Measurements from ENCODE around the gene CD52. TPM values are rescaled to one million over a fixed set of nuclear protein-coding genes. Genes with fewer than 3 reads are reported as not detected.

CD52 gene
- total and polyA plus RNA-seq, 2 experiments from 2014 or later, result 7.3 TPM; not detected in 1

DNA sequence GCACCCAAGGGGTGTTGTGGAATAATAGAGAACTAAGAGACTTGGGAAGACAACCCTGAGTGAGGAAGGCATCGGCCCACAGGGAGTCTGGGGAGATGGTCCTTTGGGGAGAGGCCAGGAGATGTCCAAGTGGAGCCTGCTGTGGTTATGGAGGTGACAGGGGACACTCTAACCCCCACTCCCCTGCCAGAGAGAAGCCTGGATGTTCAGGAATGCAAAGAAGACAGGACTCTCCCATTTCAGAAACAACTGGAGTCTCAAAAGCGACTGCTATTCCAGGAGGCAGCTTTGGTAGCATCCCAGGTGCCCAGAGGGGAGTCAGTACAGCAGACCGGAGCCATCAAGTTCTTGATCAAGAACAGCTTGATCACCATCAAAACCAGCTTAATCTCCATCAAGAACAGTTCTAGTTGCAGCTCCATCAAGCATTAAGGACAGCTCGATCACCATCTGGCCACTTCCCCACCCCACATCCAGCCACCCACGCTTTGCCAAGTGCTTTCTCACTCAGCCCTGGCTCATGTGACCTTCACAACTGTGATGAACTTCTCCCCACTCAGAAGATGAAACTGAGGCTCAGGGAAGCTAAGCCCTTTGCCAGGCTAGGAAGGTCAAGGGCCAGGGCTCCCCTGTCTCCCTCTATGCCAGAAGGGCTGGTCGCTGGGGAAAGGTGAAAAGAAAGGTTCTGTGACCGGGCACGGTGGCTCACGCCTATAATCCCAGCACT, 743 bp downstream of the CD52 start:
- H3K4me1 Mint-ChIP-seq, result peaks cover 32% of the 10 kb centered on the region
- Histone ChIP-seq H3K27ac (ENCODE audit: low read depth) (peak overlapping the region; percentile 74), H3K4me1 (ENCODE audit: insufficient read depth) (peaks cover 29% of the 10 kb centered on the region), H3K27me3 (ENCODE audit: insufficient read depth) (no peaks in the 10 kb centered on the region), H3K36me3 (ENCODE audit: insufficient read depth) (no peaks in the 10 kb centered on the region), H4K20me1 (replicated peaks; ENCODE audit: insufficient read depth) (no peaks in the 10 kb centered on the region), H3K79me2 (replicated peaks; ENCODE audit: insufficient read depth) (no peaks in the 10 kb centered on the region), H3K9me2 (ENCODE audit: insufficient read depth) (no peaks in the 10 kb centered on the region), H2AFZ (no peak overlapping the region), H3K4me2 (peak overlapping the region; percentile 68), H3K4me3 (no peak overlapping the region), H3F3A (replicated peaks; ENCODE audit: low read depth) (peaks cover 9% of the 10 kb centered on the region; the same call in 1 of the 2 replicates)
- H3K9me3 Mint-ChIP-seq, result no peaks in the 10 kb centered on the region; the same call in 2 of the 3 replicates
- no peak for ATAC-seq
- TF ChIP-seq ZNF114 (CRISPR knock-in tag; IDR thresholded peaks at IDR 0.05) (no peak), POLR2AphosphoS5 (IDR thresholded peaks at IDR 0.05; ENCODE audit: low read depth) (no peak), JUNB (IDR thresholded peaks at IDR 0.05; ENCODE audit: unreplicated experiment) (no peak), NANOG (IDR thresholded peaks at IDR 0.05; ENCODE audit: borderline replicate concordance) (no peak), EZH2phosphoT487 (IDR thresholded peaks at IDR 0.05; ENCODE audit: unreplicated experiment) (no peak), STAT1 (IDR thresholded peaks at IDR 0.05; ENCODE audit: unreplicated experiment) (no peak), EZH2 (IDR thresholded peaks at IDR 0.05; ENCODE audit: low read depth, unreplicated experiment) (no peak), ZNF331 (CRISPR knock-in tag; IDR thresholded peaks at IDR 0.05; ENCODE audit: low read depth) (no peak)
- TF ChIP-seq, protein P1, sequence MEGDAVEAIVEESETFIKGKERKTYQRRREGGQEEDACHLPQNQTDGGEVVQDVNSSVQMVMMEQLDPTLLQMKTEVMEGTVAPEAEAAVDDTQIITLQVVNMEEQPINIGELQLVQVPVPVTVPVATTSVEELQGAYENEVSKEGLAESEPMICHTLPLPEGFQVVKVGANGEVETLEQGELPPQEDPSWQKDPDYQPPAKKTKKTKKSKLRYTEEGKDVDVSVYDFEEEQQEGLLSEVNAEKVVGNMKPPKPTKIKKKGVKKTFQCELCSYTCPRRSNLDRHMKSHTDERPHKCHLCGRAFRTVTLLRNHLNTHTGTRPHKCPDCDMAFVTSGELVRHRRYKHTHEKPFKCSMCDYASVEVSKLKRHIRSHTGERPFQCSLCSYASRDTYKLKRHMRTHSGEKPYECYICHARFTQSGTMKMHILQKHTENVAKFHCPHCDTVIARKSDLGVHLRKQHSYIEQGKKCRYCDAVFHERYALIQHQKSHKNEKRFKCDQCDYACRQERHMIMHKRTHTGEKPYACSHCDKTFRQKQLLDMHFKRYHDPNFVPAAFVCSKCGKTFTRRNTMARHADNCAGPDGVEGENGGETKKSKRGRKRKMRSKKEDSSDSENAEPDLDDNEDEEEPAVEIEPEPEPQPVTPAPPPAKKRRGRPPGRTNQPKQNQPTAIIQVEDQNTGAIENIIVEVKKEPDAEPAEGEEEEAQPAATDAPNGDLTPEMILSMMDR (conservative IDR thresholded peaks at IDR 0.05; ENCODE audit: low read depth in 2 of 2), result no peak
- TF ChIP-seq, protein P2, sequence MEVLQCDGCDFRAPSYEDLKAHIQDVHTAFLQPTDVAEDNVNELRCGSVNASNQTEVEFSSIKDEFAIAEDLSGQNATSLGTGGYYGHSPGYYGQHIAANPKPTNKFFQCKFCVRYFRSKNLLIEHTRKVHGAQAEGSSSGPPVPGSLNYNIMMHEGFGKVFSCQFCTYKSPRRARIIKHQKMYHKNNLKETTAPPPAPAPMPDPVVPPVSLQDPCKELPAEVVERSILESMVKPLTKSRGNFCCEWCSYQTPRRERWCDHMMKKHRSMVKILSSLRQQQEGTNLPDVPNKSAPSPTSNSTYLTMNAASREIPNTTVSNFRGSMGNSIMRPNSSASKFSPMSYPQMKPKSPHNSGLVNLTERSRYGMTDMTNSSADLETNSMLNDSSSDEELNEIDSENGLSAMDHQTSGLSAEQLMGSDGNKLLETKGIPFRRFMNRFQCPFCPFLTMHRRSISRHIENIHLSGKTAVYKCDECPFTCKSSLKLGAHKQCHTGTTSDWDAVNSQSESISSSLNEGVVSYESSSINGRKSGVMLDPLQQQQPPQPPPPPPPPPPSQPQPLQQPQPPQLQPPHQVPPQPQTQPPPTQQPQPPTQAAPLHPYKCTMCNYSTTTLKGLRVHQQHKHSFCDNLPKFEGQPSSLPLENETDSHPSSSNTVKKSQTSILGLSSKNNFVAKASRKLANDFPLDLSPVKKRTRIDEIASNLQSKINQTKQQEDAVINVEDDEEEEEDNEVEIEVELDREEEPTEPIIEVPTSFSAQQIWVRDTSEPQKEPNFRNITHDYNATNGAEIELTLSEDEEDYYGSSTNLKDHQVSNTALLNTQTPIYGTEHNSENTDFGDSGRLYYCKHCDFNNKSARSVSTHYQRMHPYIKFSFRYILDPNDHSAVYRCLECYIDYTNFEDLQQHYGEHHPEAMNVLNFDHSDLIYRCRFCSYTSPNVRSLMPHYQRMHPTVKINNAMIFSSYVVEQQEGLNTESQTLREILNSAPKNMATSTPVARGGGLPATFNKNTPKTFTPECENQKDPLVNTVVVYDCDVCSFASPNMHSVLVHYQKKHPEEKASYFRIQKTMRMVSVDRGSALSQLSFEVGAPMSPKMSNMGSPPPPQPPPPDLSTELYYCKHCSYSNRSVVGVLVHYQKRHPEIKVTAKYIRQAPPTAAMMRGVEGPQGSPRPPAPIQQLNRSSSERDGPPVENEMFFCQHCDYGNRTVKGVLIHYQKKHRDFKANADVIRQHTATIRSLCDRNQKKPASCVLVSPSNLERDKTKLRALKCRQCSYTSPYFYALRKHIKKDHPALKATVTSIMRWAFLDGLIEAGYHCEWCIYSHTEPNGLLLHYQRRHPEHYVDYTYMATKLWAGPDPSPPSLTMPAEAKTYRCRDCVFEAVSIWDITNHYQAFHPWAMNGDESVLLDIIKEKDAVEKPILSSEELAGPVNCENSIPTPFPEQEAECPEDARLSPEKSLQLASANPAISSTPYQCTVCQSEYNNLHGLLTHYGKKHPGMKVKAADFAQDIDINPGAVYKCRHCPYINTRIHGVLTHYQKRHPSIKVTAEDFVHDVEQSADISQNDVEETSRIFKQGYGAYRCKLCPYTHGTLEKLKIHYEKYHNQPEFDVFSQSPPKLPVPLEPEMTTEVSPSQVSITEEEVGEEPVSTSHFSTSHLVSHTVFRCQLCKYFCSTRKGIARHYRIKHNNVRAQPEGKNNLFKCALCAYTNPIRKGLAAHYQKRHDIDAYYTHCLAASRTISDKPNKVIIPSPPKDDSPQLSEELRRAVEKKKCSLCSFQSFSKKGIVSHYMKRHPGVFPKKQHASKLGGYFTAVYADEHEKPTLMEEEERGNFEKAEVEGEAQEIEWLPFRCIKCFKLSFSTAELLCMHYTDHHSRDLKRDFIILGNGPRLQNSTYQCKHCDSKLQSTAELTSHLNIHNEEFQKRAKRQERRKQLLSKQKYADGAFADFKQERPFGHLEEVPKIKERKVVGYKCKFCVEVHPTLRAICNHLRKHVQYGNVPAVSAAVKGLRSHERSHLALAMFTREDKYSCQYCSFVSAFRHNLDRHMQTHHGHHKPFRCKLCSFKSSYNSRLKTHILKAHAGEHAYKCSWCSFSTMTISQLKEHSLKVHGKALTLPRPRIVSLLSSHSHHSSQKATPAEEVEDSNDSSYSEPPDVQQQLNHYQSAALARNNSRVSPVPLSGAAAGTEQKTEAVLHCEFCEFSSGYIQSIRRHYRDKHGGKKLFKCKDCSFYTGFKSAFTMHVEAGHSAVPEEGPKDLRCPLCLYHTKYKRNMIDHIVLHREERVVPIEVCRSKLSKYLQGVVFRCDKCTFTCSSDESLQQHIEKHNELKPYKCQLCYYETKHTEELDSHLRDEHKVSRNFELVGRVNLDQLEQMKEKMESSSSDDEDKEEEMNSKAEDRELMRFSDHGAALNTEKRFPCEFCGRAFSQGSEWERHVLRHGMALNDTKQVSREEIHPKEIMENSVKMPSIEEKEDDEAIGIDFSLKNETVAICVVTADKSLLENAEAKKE (CRISPR knock-in tag; IDR thresholded peaks at IDR 0.05), result no peak
- TF ChIP-seq, protein P3, sequence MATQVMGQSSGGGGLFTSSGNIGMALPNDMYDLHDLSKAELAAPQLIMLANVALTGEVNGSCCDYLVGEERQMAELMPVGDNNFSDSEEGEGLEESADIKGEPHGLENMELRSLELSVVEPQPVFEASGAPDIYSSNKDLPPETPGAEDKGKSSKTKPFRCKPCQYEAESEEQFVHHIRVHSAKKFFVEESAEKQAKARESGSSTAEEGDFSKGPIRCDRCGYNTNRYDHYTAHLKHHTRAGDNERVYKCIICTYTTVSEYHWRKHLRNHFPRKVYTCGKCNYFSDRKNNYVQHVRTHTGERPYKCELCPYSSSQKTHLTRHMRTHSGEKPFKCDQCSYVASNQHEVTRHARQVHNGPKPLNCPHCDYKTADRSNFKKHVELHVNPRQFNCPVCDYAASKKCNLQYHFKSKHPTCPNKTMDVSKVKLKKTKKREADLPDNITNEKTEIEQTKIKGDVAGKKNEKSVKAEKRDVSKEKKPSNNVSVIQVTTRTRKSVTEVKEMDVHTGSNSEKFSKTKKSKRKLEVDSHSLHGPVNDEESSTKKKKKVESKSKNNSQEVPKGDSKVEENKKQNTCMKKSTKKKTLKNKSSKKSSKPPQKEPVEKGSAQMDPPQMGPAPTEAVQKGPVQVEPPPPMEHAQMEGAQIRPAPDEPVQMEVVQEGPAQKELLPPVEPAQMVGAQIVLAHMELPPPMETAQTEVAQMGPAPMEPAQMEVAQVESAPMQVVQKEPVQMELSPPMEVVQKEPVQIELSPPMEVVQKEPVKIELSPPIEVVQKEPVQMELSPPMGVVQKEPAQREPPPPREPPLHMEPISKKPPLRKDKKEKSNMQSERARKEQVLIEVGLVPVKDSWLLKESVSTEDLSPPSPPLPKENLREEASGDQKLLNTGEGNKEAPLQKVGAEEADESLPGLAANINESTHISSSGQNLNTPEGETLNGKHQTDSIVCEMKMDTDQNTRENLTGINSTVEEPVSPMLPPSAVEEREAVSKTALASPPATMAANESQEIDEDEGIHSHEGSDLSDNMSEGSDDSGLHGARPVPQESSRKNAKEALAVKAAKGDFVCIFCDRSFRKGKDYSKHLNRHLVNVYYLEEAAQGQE (IDR thresholded peaks at IDR 0.05; ENCODE audit: unreplicated experiment), result no peak
- TF ChIP-seq, protein P4, sequence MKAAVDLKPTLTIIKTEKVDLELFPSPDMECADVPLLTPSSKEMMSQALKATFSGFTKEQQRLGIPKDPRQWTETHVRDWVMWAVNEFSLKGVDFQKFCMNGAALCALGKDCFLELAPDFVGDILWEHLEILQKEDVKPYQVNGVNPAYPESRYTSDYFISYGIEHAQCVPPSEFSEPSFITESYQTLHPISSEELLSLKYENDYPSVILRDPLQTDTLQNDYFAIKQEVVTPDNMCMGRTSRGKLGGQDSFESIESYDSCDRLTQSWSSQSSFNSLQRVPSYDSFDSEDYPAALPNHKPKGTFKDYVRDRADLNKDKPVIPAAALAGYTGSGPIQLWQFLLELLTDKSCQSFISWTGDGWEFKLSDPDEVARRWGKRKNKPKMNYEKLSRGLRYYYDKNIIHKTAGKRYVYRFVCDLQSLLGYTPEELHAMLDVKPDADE (IDR thresholded peaks at IDR 0.05), result no peak
- no peak overlapping the region; the same call in 2 of the 3 replicates for H3K4me3 Mint-ChIP-seq
- no peak overlapping the region for H3K27ac Mint-ChIP-seq
- no peak for DNase-seq (ENCODE audit: low spot score)
- H3K36me3 Mint-ChIP-seq (ENCODE audit: low read depth), result peaks cover 16% of the 10 kb centered on the region
- peaks cover 11% of the 10 kb centered on the region for H3K27me3 Mint-ChIP-seq (ENCODE audit: insufficient read depth, low read depth, poor library complexity)
